H9 (cell line): ENCODE measurements around the gene SMC3. TPM values are rescaled to one million over a fixed set of nuclear protein-coding genes. Genes with fewer than 3 reads are reported as not detected.

Experiments used
- DNase-seq: peaks from one replicate; pipeline ENCODE4 v3.0.0-alpha.2; 2017
- H2AFZ ChIP-seq: one replicate; pipeline ENCODE4 v1.6.1; 2013; ENCODE audit warnings: mild to moderate bottlenecking, low read length, control low read depth, moderate library complexity
- H2AK5ac ChIP-seq: 2 replicates; pipeline ENCODE4 v1.6.1; 2013; ENCODE audit warnings: low read length, control low read depth, mixed read lengths; ENCODE audit not compliant: insufficient read length
- H2BK120ac ChIP-seq: one replicate; pipeline ENCODE4 v1.6.1; 2013; ENCODE audit warnings: low read depth, mild to moderate bottlenecking, low read length, control low read depth, inconsistent platforms; ENCODE audit not compliant: poor library complexity, severe bottlenecking
- H2BK12ac ChIP-seq: 2 replicates; pipeline ENCODE4 v1.6.1; 2013; ENCODE audit warnings: low read length, control low read depth, mixed read lengths, low read depth; ENCODE audit not compliant: insufficient read length
- H2BK15ac ChIP-seq: 2 replicates; pipeline ENCODE4 v1.6.1; 2013; ENCODE audit warnings: low read depth, low read length, control low read depth
- H2BK20ac ChIP-seq: one replicate; pipeline ENCODE4 v1.6.1; 2013; ENCODE audit warnings: low read depth, mild to moderate bottlenecking, low read length, control low read depth, inconsistent platforms; ENCODE audit not compliant: poor library complexity, severe bottlenecking
- H2BK5ac ChIP-seq: 2 replicates; pipeline ENCODE4 v1.6.1; 2013; ENCODE audit warnings: low read length, control low read depth, mixed read lengths; ENCODE audit not compliant: insufficient read length
- H3K14ac ChIP-seq: 2 replicates; pipeline ENCODE4 v1.6.1; 2013; ENCODE audit warnings: low read length, control low read depth; ENCODE audit not compliant: insufficient read depth
- H3K18ac ChIP-seq: 2 replicates; pipeline ENCODE4 v1.6.1; 2013; ENCODE audit warnings: low read depth, mild to moderate bottlenecking, mixed read lengths, low read length, control low read depth; ENCODE audit not compliant: insufficient read length
- H3K23ac ChIP-seq: 2 replicates; pipeline ENCODE4 v1.6.1; 2013; ENCODE audit warnings: low read length, control low read depth, mixed read lengths, low read depth; ENCODE audit not compliant: insufficient read length
- H3K23me2 ChIP-seq: 2 replicates; pipeline ENCODE4 v1.6.1; 2013; ENCODE audit warnings: low read depth, mild to moderate bottlenecking, mixed read lengths, low read length, control low read depth; ENCODE audit not compliant: insufficient read length, poor library complexity, severe bottlenecking
- H3K27ac ChIP-seq: 2 replicates; pipeline ENCODE4 v1.5.1; 2013; ENCODE audit warnings: low read length, control low read depth, mixed read lengths, low read depth; ENCODE audit not compliant: insufficient read length
- H3K27me3 ChIP-seq: 2 replicates; pipeline ENCODE4 v1.6.1; 2013; ENCODE audit warnings: low read length, control low read depth, inconsistent platforms; ENCODE audit not compliant: insufficient read depth
- H3K4ac ChIP-seq: 2 replicates; pipeline ENCODE4 v1.6.1; 2013; ENCODE audit warnings: low read depth, mild to moderate bottlenecking, control low read depth, inconsistent platforms, low read length, moderate library complexity
- H3K4me1 ChIP-seq: 2 replicates; pipeline ENCODE4 v1.6.1; 2013; ENCODE audit warnings: low read length, control low read depth, inconsistent platforms; ENCODE audit not compliant: insufficient read depth
- H3K4me2 ChIP-seq: 2 replicates; pipeline ENCODE4 v1.6.1; 2013; ENCODE audit warnings: low read length, control low read depth, mixed read lengths; ENCODE audit not compliant: insufficient read length, insufficient read depth
- H3K56ac ChIP-seq: 2 replicates; pipeline ENCODE4 v1.6.1; 2013; ENCODE audit warnings: low read depth, mild to moderate bottlenecking, mixed read lengths, low read length, control low read depth; ENCODE audit not compliant: insufficient read length
- H3K79me1 ChIP-seq: 2 replicates; pipeline ENCODE4 v1.6.1; 2013; ENCODE audit warnings: low read depth, mild to moderate bottlenecking, moderate library complexity, low read length, control low read depth, inconsistent platforms; ENCODE audit not compliant: insufficient read depth, poor library complexity, severe bottlenecking
- H3K79me2 ChIP-seq: 2 replicates; pipeline ENCODE4 v1.6.1; 2013; ENCODE audit warnings: low read length, control low read depth, inconsistent platforms; ENCODE audit not compliant: insufficient read depth
- H3K9ac ChIP-seq: 2 replicates; pipeline ENCODE4 v1.6.1; 2013; ENCODE audit warnings: low read length, control low read depth, mixed read lengths; ENCODE audit not compliant: insufficient read length; ENCODE audit errors: extremely low read depth
- H3K9me3 ChIP-seq: one replicate; pipeline ENCODE4 v1.6.1; 2013; ENCODE audit warnings: low read depth, low read length, inconsistent platforms; ENCODE audit not compliant: control insufficient read depth
- H3T11ph ChIP-seq: one replicate; pipeline ENCODE4 v1.6.1; 2013; ENCODE audit warnings: mild to moderate bottlenecking, low read length, control low read depth, inconsistent platforms
- H4K20me1 ChIP-seq: one replicate; pipeline ENCODE4 v1.6.1; 2013; ENCODE audit not compliant: control insufficient read depth, insufficient read length, insufficient read depth
- H4K5ac ChIP-seq: 2 replicates; pipeline ENCODE4 v1.6.1; 2013; ENCODE audit warnings: low read depth, mild to moderate bottlenecking, mixed read lengths, low read length, control low read depth; ENCODE audit not compliant: insufficient read length
- H4K8ac ChIP-seq: replicated peaks from 2 replicates; pipeline ENCODE4 v1.6.1; 2013; ENCODE audit warnings: low read length, control low read depth, mixed read lengths, low read depth; ENCODE audit not compliant: insufficient read length
- H4K91ac ChIP-seq: 2 replicates; pipeline ENCODE4 v1.6.1; 2013; ENCODE audit warnings: low read depth, mild to moderate bottlenecking, moderate library complexity, mixed read lengths, low read length, control low read depth; ENCODE audit not compliant: insufficient read length
- H3K27ac Mint-ChIP-seq, 3 experiments: 2 replicates in 2 of 3; 3 replicates in 1 of 3; pipeline ENCODE4 v1.8.0; 2020 to 2021; ENCODE audit warnings: mixed read lengths in 3 of 3, mild to moderate bottlenecking in 1 of 3, moderate library complexity in 1 of 3
- H3K27me3 Mint-ChIP-seq: 2 replicates; pipeline ENCODE4 v1.8.0; 2021; ENCODE audit warnings: low read depth, mild to moderate bottlenecking, moderate library complexity, mixed read lengths
- H3K36me3 Mint-ChIP-seq, 3 experiments: 2 replicates in 2 of 3; 3 replicates in 1 of 3; pipeline ENCODE4 v1.8.0; 2020 to 2021; ENCODE audit warnings: low read depth in 3 of 3, mixed read lengths in 3 of 3; ENCODE audit not compliant: insufficient read depth in 1 of 3
- H3K4me1 Mint-ChIP-seq, 2 experiments: 2 replicates each; pipeline ENCODE4 v1.8.0; 2020; ENCODE audit warnings: mixed read lengths in 2 of 2
- H3K4me3 Mint-ChIP-seq, 2 experiments: 2 replicates in 1 of 2; 3 replicates in 1 of 2; pipeline ENCODE4 v1.8.0; 2020 to 2021; ENCODE audit warnings: mild to moderate bottlenecking in 2 of 2, mixed read lengths in 2 of 2, moderate library complexity in 1 of 2
- H3K9me3 Mint-ChIP-seq, 2 experiments: 2 replicates in 1 of 2; 3 replicates in 1 of 2; pipeline ENCODE4 v1.8.0; 2020; ENCODE audit warnings: mild to moderate bottlenecking in 2 of 2, mixed read lengths in 2 of 2, moderate library complexity in 1 of 2
- CTCF ChIP-seq: fragments of 200-600 bp; sonication (generic); conservative IDR thresholded peaks from 3 replicates; pipeline ENCODE4 v1.8.0; 2021; ENCODE audit warnings: antibody characterized with exemption, mild to moderate bottlenecking
- WGBS: extraction: QIAGEN DNeasy Blood & Tissue Kit; methylation state at CpG from one replicate; pipeline ENCODE4 v1.1.7; 2013; ENCODE audit warnings: missing lambda C conversion rate, low lambda C conversion rate, mixed read lengths; ENCODE audit not compliant: insufficient read length; ENCODE audit errors: extremely low coverage; 5-methylcytosine and 5-hydroxymethylcytosine counted together
- total RNA-seq: library from RNA; stranded (reverse); gene quantifications from 2 replicates; pipeline ENCODE4 v1.2.1, GENCODE V29; 2021

Gene SMC3
- total RNA-seq, 1 experiment from 2014 or later = 82.4 TPM

DNA sequence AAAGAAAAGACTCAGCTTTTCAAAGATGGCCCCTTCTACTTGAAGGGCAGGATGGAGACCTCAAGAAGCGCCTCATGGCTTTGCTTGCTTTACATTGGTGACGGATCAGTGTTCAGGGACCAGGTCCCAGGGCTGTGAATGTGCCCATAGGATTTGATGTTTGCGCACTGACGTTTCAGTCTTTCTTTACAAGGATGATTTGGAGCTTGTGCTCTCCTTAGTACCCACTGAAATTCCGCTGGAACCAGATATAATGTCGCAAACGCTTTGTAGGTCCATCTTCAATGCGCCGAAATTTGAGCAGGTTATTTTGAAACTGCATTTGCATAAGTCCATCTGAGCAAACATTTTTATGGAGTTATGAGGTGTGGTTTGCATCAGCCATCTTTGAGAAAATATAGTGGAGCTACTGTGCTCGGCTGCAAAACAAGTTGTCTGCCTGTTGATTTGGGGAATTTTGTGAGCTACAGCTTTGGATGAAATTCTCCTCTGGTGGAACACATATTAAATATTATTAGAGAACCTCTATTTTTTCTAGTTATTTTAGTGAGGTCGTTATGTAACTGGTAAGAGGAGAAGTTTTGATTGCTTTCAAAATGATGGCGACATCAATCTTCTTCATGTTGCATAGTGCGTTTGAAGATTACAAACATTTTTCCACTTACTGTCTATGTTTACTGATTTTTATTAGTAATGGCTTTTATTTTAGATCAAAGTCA lies 79.1 kb downstream of the SMC3 start:
- Mint-ChIP-seq H3K27me3 (peaks cover 58% of the 10 kb centered on the region), H3K4me3 (no peak overlapping the region), H3K4me1 (peaks cover 24 to 34% of the 10 kb centered on the region in 2 experiments), H3K36me3 (peaks cover 0 to 3% (median 0%) of the 10 kb centered on the region in 3 experiments; a peak in 1 of 7 replicates), H3K27ac (no peak overlapping the region), H3K9me3 (peaks cover 0 to 2% of the 10 kb centered on the region in 2 experiments; a peak in 1 of 5 replicates)
- Histone ChIP-seq H2AK5ac (no peak overlapping the region), H3K4me2 (no peak overlapping the region), H2BK15ac (no peak overlapping the region), H4K8ac (no peak overlapping the region), H2BK120ac (no peak overlapping the region), H3K23ac (no peak overlapping the region), H2AFZ (no peak overlapping the region), H3K9me3 (no peaks in the 10 kb centered on the region), H3K79me1 (no peaks in the 10 kb centered on the region), H3K56ac (no peak overlapping the region), H4K20me1 (no peaks in the 10 kb centered on the region), H3K4me1 (peaks cover 5% of the 10 kb centered on the region; the same call in 1 of the 2 replicates), H3K79me2 (no peaks in the 10 kb centered on the region), H3K9ac (no peak overlapping the region), H3K14ac (no peak overlapping the region), H3K27ac (no peak overlapping the region), H3T11ph (no peak overlapping the region), H2BK5ac (no peak overlapping the region), H3K27me3 (peaks cover 28% of the 10 kb centered on the region; the same call in 1 of the 2 replicates), H4K91ac (no peak overlapping the region), H3K23me2 (peaks cover 17% of the 10 kb centered on the region), H2BK12ac (no peak overlapping the region), H4K5ac (no peak overlapping the region), H3K4ac (no peak overlapping the region), H3K18ac (no peak overlapping the region), H2BK20ac (no peak overlapping the region)
- WGBS = no CpG with 5 or more reads among the region's 13 CpGs
- DNase-seq = no peak
- TF ChIP-seq CTCF = no peak
